ENCODE measurements around the gene GLIPR1L1.
"Not testable (repeated sequence)": the region's sequence is repeated elsewhere in the genome, so short reads cannot be mapped to it uniquely, and the experiment has no call there.

GLIPR1L1 gene

GRCh38 chr12:75334384-75335030 lies at the start of gene GLIPR1L1:
TSS of gene GLIPR1L1 (plus strand) at chr12:75334670. CDS start at chr12:75334729, 59 bp downstream.
- peak within 1 kb of the TSS; percentile 31 for H3K4me3 ChIP-seq (ENCODE audit: low read depth, low read length)

GRCh38 chr12:75288860-75289259 lies 45.6 kb upstream of the GLIPR1L1 start:
- H3K4me3 ChIP-seq (ENCODE audit: low read depth, low read length): no peak overlapping the region

- no peak overlapping the region for H3K4me3 ChIP-seq (ENCODE audit: low read depth, low read length)
These were observed 44.7 kb upstream of the GLIPR1L1 start for GRCh38 chr12:75289753-75290152.

GRCh38 chr12:75291014-75291413 lies 43.5 kb upstream of the GLIPR1L1 start:
- H3K4me3 ChIP-seq (ENCODE audit: low read depth, low read length): no peak overlapping the region

- H3K4me3 ChIP-seq (ENCODE audit: low read depth, low read length): no peak overlapping the region
These were observed 40.1 kb upstream of the GLIPR1L1 start for GRCh38 chr12:75294336-75294735.

GRCh38 chr12:75294797-75295196 lies 39.7 kb upstream of the GLIPR1L1 start:
- H3K4me3 ChIP-seq (ENCODE audit: low read depth, low read length): no peak overlapping the region

GRCh38 chr12:75302225-75302624 lies 32.2 kb upstream of the GLIPR1L1 start:
- H3K4me3 ChIP-seq (ENCODE audit: low read depth, low read length): no peak overlapping the region

- no peak overlapping the region for H3K4me3 ChIP-seq (ENCODE audit: low read depth, low read length)
These were observed 31.7 kb upstream of the GLIPR1L1 start for GRCh38 chr12:75302781-75303180.

- H3K4me3 ChIP-seq (ENCODE audit: low read depth, low read length): no peak overlapping the region
These were observed 28.8 kb upstream of the GLIPR1L1 start for GRCh38 chr12:75305412-75306332.

- H3K4me3 ChIP-seq (ENCODE audit: low read depth, low read length): no peak overlapping the region
These were observed 26.2 kb upstream of the GLIPR1L1 start for GRCh38 chr12:75308279-75308678.

GRCh38 chr12:75311369-75311768 lies 23.1 kb upstream of the GLIPR1L1 start:
- H3K4me3 ChIP-seq (ENCODE audit: low read depth, low read length): no peak overlapping the region

- no peak overlapping the region for H3K4me3 ChIP-seq (ENCODE audit: low read depth, low read length)
These were observed 19.0 kb upstream of the GLIPR1L1 start for GRCh38 chr12:75315518-75315917.

GRCh38 chr12:75317784-75318183 lies 16.7 kb upstream of the GLIPR1L1 start:
- no peak overlapping the region for H3K4me3 ChIP-seq (ENCODE audit: low read depth, low read length)

- no peak overlapping the region for H3K4me3 ChIP-seq (ENCODE audit: low read depth, low read length)
These were observed 12.0 kb upstream of the GLIPR1L1 start for GRCh38 chr12:75322464-75322863.

GRCh38 chr12:75323663-75324062 lies 10.8 kb upstream of the GLIPR1L1 start:
- H3K4me3 ChIP-seq (ENCODE audit: low read depth, low read length): no peak overlapping the region

GRCh38 chr12:75327642-75328041 lies 6.8 kb upstream of the GLIPR1L1 start:
- H3K4me3 ChIP-seq (ENCODE audit: low read depth, low read length): no peak overlapping the region

GRCh38 chr12:75329918-75330826 lies 4.3 kb upstream of the GLIPR1L1 start, which contains the start of gene CAPS2:
TSS of gene CAPS2 (minus strand) at chr12:75330324. CDS start at chr12:75326498, 3,826 bp downstream.
- peak within 1 kb of the TSS; percentile 56 for H3K4me3 ChIP-seq (ENCODE audit: low read depth, low read length)

GRCh38 chr12:75337905-75338304 lies 3.4 kb downstream of the GLIPR1L1 start:
- no peak overlapping the region for H3K4me3 ChIP-seq (ENCODE audit: low read depth, low read length)

- H3K4me3 ChIP-seq (ENCODE audit: low read depth, low read length): no peak overlapping the region
These were observed 7.4 kb downstream of the GLIPR1L1 start for GRCh38 chr12:75341873-75342272.

GRCh38 chr12:75345531-75345930 lies 11.1 kb downstream of the GLIPR1L1 start:
- H3K4me3 ChIP-seq (ENCODE audit: low read depth, low read length): no peak overlapping the region

GRCh38 chr12:75346215-75346614 lies 11.7 kb downstream of the GLIPR1L1 start:
- H3K4me3 ChIP-seq (ENCODE audit: low read depth, low read length): not testable (repeated sequence)

Data from iPS-11a (cell line).